Kidney (tissue), 14 donors: ENCODE data around the gene NT5DC2. TPM values are rescaled to one million over a fixed set of nuclear protein-coding genes. Genes with fewer than 3 reads are reported as not detected.

Source experiments
- DNase-seq, 5 donors: peaks; one replicate each; pipeline ENCODE4 v3.0.0-alpha.2; 2013 to 2020
- FAIRE-seq: peaks from 2 replicates; lab custom pipeline; 2012; peaks lifted over from hg19 to GRCh38; lab: Jason Lieb, UNC
- H3K27ac ChIP-seq, 2 donors: one replicate each; pipeline ENCODE4 v1.7.0; 2013; ENCODE audit warnings: low read depth in 2 of 2, low read length in 2 of 2, inconsistent platforms in 1 of 2
- H3K27me3 ChIP-seq: one replicate; pipeline ENCODE4 v1.7.1; 2013; ENCODE audit warnings: low read length, inconsistent platforms; ENCODE audit not compliant: control insufficient read depth, insufficient read depth
- H3K36me3 ChIP-seq, 3 donors: one replicate each; pipeline versions ENCODE4 v1.7.0 to v1.7.1; 2013; ENCODE audit warnings: low read length in 3 of 3, control low read depth in 1 of 3, inconsistent platforms in 1 of 3; ENCODE audit not compliant: insufficient read depth in 3 of 3, control insufficient read depth in 2 of 3
- H3K4me1 ChIP-seq, 3 donors: one replicate each; pipeline versions ENCODE4 v1.7.0 to v1.7.1; 2013; ENCODE audit warnings: low read length in 3 of 3, inconsistent platforms in 1 of 3, low read depth in 1 of 3; ENCODE audit not compliant: control insufficient read depth in 2 of 3, insufficient read depth in 2 of 3
- H3K4me3 ChIP-seq, 3 donors: one replicate each; pipeline versions ENCODE4 v1.7.0 to v1.8.1; 2013; ENCODE audit warnings: low read length in 3 of 3, control low read depth in 1 of 3, inconsistent platforms in 1 of 3
- H3K9ac ChIP-seq, 3 donors: one replicate each; pipeline versions ENCODE4 v1.7.0 to v1.7.1; 2013; ENCODE audit warnings: low read length in 3 of 3, control low read depth in 1 of 3, inconsistent platforms in 1 of 3
- H3K9me3 ChIP-seq, 3 donors: one replicate each; pipeline versions ENCODE4 v1.7.0 to v1.7.1; 2013; ENCODE audit warnings: low read length in 3 of 3, control low read depth in 1 of 3, inconsistent platforms in 1 of 3; ENCODE audit not compliant: control insufficient read depth in 2 of 3, insufficient read depth in 1 of 3
- CTCF ChIP-seq: IDR thresholded peaks from 3 replicates; pipeline ENCODE4 v1.5.1; 2012; ENCODE audit warnings: mild to moderate bottlenecking, moderate library complexity, borderline replicate concordance; ENCODE audit not compliant: insufficient read depth; ENCODE audit errors: extremely low read depth
- intact Hi-C: fragments of 100-400 bp; cut with DNase I; formaldehyde crosslinking; loops from one replicate; pipeline ENCODE4 v1.11.1; 2022
- polyA plus RNA-seq: library from polyadenylated mRNA; stranded (reverse); fragments of 350-450 nt; fragmentation: Illumina TruSeq; extraction: RNeasy Lipid Tissue Mini Kit (QIAGEN cat#74804); gene quantifications from one replicate; pipeline ENCODE4 v1.2.3, GENCODE V29; 2014; ENCODE audit warnings: low read depth, low replicate concordance; ENCODE audit not compliant: insufficient read depth
- total RNA-seq: library from RNA; stranded (reverse); fragmentation: NEBNext Ultra II Directional; extraction: Animal tissue kit (Norgen Biotek cat#: 25700); gene quantifications from one replicate; pipeline ENCODE4 v1.2.1, GENCODE V29; 2021
- donor health status: control.
- donor health status: control.
- donor health status: control.
- donor health status: control.
- donor health status: control.
- donor health status: DM: yes; HTN: yes; CAD: no.
- donor health status: Normal renal cell carcinoma (clear cell type).

Gene NT5DC2
- total and polyA plus RNA-seq, 2 donors from 2014 or later: 47.3 to 75.7 TPM

DNA sequence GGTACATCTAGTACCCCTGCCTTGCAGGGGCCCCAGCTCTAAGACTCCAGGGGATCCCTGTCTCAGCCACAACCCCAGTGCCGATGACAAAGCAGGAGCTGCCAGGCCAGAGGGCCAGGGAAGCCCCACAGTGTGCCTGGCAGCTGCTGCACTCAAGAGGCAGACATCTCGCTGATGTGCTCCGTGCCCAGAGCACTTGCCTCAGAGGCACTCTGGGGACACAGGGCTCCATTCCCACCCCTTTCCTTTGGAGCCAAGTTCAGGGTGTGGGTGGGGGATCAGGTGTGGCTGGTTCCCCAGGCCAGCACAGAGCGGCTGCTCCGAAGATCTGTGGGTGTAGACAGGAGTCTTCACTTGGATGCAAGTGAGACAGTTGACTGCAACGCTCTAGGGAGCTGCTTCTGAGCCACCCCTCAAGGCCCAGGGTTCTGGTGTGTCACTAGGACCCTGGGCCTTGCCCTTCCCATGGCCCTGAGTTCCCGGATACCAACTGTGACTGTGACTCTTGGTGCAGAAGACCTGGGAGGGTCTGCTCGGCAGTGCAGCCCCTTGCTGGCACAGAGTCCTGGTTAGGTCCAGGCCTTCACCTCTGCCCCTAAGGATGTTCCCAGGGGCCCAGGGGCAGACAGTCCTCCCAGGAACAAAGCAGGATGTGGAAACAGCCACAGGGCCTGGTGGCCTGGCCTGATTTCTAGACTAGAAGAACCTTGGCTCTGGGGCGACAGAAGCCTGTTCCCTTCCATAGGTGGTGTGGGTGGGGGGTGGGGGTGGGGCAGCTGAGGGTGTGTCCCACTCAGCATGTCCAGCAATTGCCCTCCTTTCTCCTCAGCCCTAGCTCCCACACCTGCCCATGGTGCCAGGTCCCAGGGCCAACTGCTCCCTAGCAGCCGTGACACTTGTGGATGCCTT lies 2.5 kb downstream of the NT5DC2 start:
- Histone ChIP-seq H3K4me3 (no peak overlapping the region), H3K9me3 (no peaks in the 10 kb centered on the region), H3K27me3 (no peaks in the 10 kb centered on the region), H3K36me3 (peaks cover 0 to 2% (median 2%) of the 10 kb centered on the region in 3 donors), H3K9ac (no peak overlapping the region), H3K27ac (no peak overlapping the region), H3K4me1 (peaks cover 0 to 21% (median 5%) of the 10 kb centered on the region in 3 donors)
- TF ChIP-seq CTCF: no peak
- intact Hi-C loops: no loop called here
- DNase-seq: peak in 3 of 5 donors; percentile 4 to 56 (median 54)
- no peak for FAIRE-seq

DNA sequence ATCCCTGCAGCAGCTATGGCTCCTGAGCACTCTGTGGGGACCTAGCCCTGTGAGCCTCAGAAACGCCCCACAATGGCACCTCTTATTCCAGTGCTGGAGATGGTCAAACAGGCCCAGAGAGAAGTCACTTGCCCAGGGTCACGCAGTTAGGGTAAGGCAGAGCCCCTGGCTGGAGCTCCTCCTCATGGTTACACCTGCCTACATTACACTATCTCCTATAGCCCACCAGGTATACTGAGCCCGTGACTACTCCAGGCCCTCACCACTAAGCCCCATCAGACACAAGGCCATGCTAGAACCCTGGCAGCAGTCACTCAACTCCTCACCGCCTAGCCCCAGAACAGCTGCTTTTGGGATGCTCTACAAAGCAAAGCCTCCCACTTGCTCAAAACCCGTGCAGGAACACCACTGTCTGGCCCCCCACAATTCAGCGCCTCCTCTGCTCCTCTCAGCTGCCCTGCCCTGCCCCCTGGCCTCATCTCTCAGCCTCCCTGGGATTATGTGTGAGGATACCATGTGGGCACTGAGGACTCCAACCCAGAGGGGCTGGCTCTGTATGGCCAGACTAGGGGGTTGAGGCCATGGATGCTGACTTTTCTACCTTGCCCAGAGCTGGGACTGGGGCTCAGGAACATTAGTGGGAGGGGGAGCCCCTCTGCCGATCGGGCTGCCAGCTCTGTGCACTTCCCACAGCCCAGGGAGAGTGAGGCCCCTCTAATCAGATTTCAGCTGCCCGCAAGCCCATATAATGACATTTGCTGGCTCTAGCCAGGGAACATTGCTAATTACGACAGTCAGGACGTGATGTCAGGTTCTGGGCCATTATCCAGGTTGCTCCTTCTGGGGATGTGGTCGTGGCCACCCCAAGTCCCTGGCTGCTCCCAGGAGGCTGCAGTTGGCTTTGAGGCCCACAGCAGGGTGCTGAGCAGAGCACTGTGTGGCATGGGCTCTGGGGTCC lies 4.0 kb downstream of the NT5DC2 start:
- no peak for TF ChIP-seq CTCF
- no peaks in the 10 kb centered on the region for H3K9me3 ChIP-seq
- peaks cover 0 to 2% (median 2%) of the 10 kb centered on the region in 3 donors for H3K36me3 ChIP-seq
- intact Hi-C loops: no loop called here
- H3K27ac ChIP-seq: peak overlapping the region; percentile 23 to 48
- H3K27me3 ChIP-seq: no peaks in the 10 kb centered on the region
- H3K4me1 ChIP-seq: peaks cover 0 to 25% (median 5%) of the 10 kb centered on the region in 3 donors
- FAIRE-seq: no peak
- DNase-seq: peak in 2 of 5 donors; percentile 56 to 73
- no peak overlapping the region for H3K4me3 ChIP-seq
- no peak overlapping the region for H3K9ac ChIP-seq

DNA sequence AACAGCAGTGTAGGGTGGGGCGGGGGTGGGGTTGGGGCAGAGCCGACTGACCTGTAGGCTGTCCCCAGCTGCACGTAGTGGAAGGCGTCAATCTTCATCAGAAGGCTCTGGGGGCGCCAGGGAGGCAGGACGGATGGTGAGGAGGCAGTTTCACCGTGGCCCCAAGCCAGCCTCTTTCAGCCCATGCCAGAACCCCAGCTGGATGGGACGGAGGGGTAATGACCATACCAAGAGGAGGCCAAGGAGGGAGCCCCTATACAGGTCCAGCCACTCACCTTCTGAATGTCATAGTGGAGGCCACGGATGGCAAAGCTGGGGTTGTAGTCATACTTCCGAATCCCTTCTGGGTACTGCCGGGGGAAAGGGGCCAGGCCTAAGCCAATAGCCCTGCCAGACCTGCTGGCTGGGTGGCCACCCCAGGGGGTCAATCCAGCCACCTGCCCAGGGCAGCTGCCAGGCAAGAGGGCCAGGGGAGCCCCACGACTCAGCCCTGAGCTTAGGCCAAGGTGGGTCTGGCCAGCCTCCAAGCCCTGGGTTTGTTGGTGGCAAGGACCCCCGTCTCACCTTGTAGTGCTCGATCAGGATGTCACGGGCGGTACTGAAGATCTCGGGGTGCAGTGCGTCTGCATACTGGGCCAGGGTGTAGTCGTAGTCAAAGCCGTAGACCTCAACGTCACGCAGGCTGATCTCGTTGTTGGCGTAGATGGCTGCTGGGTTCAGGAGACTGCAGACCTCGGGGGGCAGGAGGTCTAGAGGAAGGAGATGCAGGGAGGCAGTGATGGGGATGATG lies 4.9 kb downstream of the NT5DC2 start:
- Histone ChIP-seq H3K4me1 (peaks cover 0 to 28% (median 5%) of the 10 kb centered on the region in 3 donors), H3K4me3 (no peak overlapping the region), H3K9ac (no peak overlapping the region), H3K27ac (no peak overlapping the region), H3K36me3 (peaks cover 0 to 2% (median 2%) of the 10 kb centered on the region in 3 donors), H3K27me3 (no peaks in the 10 kb centered on the region), H3K9me3 (no peaks in the 10 kb centered on the region)
- DNase-seq (peak in 2 of 5 donors; percentile 37 to 76), FAIRE-seq (no peak)
- intact Hi-C loops: no loop called here
- no peak for TF ChIP-seq CTCF
